NCI-H1092 treated with DMSO at 0.1 percent for 48 hours (cell line): ENCODE measurements around the gene SERGEF.

ENCODE experiments used
- DNase-seq: peaks from one replicate; lab custom pipeline; 2025; lab: John Stamatoyannopoulos, UW

Gene SERGEF

DNA sequence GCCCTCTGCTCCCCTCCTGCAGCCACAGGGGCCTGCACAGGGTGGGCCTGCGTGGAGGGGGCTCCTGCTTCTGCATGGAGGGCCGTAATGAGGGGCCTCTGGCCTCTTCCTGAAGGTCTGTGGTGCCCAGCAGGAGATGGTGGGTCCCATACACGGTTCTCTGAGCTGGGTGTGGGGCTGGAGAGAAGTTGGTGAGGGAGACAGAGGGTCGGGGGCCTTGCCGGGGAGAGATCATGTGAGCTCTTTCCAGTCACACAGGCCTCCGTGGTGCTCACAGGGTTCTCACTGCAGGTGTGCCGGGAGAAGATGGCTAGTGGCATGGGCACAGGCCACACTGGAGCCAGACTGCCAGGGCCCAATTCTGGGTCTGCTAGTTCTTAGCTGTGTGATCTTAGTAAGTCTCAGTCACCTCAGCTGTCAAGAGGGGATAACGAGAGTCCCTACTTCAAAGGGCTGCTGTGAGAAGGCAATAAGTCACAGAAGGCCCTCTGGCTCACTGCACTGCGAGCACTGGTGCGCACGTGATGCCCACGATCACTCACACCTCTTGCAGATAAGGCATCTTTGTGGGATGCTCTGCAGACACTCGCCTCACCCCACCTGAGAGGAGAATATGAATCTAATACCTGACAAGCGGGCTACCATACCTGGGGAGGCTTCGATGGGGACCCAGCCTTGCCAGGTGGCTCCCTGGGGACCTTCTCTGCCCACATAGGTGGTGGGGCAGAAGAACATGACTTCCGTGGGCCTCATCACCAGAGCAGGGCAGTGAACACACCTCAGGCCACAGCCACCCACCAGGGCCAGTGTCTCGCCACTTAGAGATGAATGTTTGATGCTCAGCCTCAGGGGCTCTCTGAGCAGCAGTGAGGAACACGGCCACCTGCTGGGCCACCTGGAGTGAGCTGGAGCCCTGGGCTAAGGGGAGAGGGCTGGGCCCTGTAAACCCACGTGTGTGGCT lies 263.8 kb downstream of the SERGEF start:
- no peak for DNase-seq

DNA sequence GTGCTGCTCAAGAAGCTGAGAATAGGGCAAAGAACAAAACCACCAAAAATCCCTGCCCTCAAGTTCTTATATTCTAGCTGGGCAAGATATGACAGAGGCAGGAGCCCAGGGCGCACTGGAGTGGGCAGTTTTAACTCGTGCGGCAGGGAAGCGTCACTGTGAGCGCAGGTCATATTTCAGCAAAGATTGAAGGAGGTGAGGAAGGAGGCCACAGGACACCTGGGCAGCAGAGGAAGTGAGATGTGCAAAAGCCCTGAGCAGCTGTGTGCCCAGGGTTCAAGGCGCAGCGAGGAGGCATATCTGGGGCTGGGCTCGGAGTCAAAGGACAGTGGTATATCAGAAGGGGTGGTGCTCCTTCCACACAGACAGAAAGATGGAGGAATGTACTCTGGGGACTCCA lies 264.8 kb downstream of the SERGEF start:
- no peak for DNase-seq

DNA sequence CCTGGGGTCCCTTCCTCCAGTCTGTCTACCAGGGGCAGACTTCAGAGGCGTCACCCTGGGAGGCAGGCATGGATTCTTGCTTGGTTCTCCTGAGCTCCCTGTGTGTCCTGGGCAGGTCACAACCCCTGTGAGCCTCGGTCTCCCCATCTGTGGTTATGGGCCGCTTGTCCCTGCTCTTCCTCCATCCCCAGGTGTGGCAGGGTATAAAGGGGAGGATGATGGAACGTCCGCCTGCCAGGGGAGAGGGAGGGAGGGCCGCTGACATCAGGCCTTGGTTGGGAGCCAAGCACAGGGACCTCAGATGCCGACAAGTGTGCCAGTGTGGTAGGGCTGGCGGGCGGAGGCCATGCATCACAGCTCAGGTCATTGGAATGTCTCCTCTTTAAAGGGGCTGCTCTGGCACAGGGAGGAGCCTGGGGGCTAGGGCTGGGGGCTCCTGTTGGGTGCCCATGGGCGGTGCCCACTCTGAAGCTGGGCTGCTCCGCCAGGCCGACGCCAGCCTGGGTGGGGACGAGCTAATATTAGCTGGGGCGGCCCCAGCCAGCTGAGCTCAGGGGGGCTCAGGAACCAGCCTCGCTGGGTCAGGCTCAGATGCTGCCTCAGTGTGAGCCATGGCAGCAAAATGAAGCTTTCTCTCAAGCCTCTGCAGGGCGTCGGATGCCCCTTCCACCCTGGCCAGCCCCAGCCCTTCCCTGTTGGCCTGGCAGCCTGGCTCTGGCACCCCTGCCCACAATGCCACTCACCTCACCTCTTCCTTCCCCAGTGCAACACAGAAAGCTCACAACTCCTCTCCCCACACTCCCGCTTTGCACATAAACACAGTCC lies 265.5 kb downstream of the SERGEF start:
- DNase-seq = no peak

GRCh38 chr11:17746096-17746495 lies 266.8 kb downstream of the SERGEF start:
- no peak for DNase-seq

- no peak for DNase-seq
Measured at GRCh38 chr11:17745023-17745772, 267.6 kb downstream of the SERGEF start.

- no peak for DNase-seq
Measured at GRCh38 chr11:17744151-17744940, 268.5 kb downstream of the SERGEF start.

GRCh38 chr11:17743808-17744119 lies 269.1 kb downstream of the SERGEF start:
- DNase-seq = no peak

- no peak for DNase-seq
Measured at GRCh38 chr11:17743026-17743807, 269.6 kb downstream of the SERGEF start.

GRCh38 chr11:17742019-17742418 lies 270.8 kb downstream of the SERGEF start:
- no peak for DNase-seq

GRCh38 chr11:17741487-17741886 lies 271.4 kb downstream of the SERGEF start:
- DNase-seq = no peak

GRCh38 chr11:17740649-17741235 lies 272.1 kb downstream of the SERGEF start:
- no peak for DNase-seq

GRCh38 chr11:17739945-17740338 lies 272.9 kb downstream of the SERGEF start:
- no peak for DNase-seq

- no peak for DNase-seq
Measured at GRCh38 chr11:17738151-17738973, 274.5 kb downstream of the SERGEF start.
